Measurements from ENCODE around the gene DBH. TPM values are rescaled to one million over a fixed set of nuclear protein-coding genes. Genes with fewer than 3 reads are reported as not detected.

The DBH gene
- total RNA-seq, 1 donor from 2014 or later, result not detected

GRCh38 chr9:133638711-133639110, 2.5 kb downstream of the DBH start:
- Mint-ChIP-seq H3K4me3 (no peak overlapping the region), H3K27ac (no peak overlapping the region), H3K27me3 (no peaks in the 10 kb centered on the region), H3K9me3 (no peaks in the 10 kb centered on the region), H3K4me1 (no peaks in the 10 kb centered on the region), H3K36me3 (ENCODE audit: low read depth) (no peaks in the 10 kb centered on the region)
- intact Hi-C loops (cut with micrococcal nuclease), result no loop called here
- DNase-seq, result no peak

DNA sequence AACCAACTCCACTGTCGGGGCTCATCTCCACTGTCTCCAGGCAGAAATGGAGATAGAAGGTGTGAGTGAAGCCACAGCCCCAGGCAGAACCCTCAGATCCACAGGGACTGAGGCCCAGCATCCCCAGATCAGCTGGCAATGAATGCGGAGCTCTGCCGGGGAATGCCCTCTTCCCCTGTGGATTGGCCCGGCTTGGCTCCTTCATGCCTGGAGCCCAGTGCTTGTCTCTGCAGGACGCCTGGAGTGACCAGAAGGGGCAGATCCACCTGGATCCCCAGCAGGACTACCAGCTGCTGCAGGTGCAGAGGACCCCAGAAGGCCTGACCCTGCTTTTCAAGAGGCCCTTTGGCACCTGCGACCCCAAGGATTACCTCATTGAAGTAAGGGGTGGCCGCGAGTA, 3.5 kb downstream of the DBH start:
- Mint-ChIP-seq H3K27me3 (no peaks in the 10 kb centered on the region), H3K4me1 (no peaks in the 10 kb centered on the region), H3K9me3 (no peaks in the 10 kb centered on the region), H3K36me3 (ENCODE audit: low read depth) (no peaks in the 10 kb centered on the region), H3K27ac (no peak overlapping the region), H3K4me3 (no peak overlapping the region)
- no peak for DNase-seq
- intact Hi-C loops (cut with micrococcal nuclease), result no loop called here

DNA sequence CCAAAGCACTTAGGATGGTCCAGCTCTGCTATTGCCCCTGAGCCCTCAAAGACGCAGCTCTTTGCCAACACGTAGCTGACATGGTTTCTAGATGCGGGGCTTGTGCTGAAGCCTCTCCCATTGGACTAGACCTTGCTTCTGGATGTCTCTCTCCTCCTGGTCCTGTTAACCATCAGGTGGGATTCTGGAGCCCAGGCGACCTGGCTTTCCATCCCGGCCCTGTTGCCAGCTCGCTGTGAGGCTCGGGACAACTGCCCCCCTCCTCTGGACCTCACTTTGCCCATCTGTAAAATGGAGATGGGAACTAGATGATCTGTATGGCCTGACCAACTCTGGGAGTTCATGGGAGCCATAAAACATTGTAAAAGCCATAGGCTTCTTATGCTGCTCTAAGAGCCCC, 4.0 kb downstream of the DBH start:
- no peak overlapping the region for H3K27ac Mint-ChIP-seq
- H3K4me1 Mint-ChIP-seq, result no peaks in the 10 kb centered on the region
- no peaks in the 10 kb centered on the region for H3K9me3 Mint-ChIP-seq
- H3K36me3 Mint-ChIP-seq (ENCODE audit: low read depth), result no peaks in the 10 kb centered on the region
- no peaks in the 10 kb centered on the region for H3K27me3 Mint-ChIP-seq
- intact Hi-C loops (cut with micrococcal nuclease), result no loop called here
- DNase-seq, result no peak
- no peak overlapping the region for H3K4me3 Mint-ChIP-seq

DNA sequence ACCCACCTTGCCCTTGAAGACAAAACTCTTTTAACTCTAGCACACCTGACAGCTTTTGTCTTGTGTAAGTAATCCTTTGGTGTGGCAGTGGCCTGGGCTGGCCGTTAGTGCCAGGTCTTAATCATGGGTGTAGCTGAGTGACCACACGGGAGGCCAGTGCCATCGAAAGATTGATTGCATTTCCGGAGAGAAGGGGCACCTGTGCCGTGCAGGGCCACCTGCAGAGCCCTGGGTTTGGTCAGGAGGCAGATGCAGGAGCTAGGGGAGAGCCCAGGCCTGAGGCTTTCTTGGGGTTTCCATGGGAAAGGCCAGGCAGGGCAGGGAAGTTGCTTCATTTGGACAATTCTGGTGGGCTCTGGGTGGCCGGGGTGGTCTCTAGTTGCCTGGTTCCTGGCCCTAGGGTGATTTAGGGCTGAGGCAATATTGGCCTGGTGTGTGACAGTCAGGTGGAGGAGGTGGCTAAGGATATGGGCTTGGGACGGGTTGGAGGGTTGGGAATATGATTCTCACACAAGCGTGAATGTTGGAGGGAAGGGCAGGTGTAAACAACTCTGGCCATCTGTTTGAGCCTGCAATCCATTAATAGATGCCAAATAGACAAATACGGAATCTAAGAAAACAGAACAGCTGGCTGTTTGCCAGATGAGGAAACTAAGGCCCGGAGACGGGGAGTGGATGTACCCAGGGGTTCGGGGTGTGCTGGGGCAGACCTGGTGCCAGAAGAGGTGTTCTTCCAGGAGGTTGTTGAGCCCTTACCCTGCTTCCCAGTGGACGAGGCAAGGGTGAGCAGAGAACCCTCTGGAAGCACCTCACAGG, 4.6 kb downstream of the DBH start:
- H3K9me3 Mint-ChIP-seq, result no peaks in the 10 kb centered on the region
- no peaks in the 10 kb centered on the region for H3K4me1 Mint-ChIP-seq
- H3K27me3 Mint-ChIP-seq, result no peaks in the 10 kb centered on the region
- no peaks in the 10 kb centered on the region for H3K36me3 Mint-ChIP-seq (ENCODE audit: low read depth)
- DNase-seq, result no peak
- no peak overlapping the region for H3K27ac Mint-ChIP-seq
- H3K4me3 Mint-ChIP-seq, result no peak overlapping the region
- intact Hi-C loops (cut with micrococcal nuclease), result no loop called here

- H3K4me1 Mint-ChIP-seq, result no peaks in the 10 kb centered on the region
- H3K27ac Mint-ChIP-seq, result no peak overlapping the region
- H3K4me3 Mint-ChIP-seq, result no peak overlapping the region
- H3K9me3 Mint-ChIP-seq, result no peaks in the 10 kb centered on the region
- DNase-seq, result no peak
- no peaks in the 10 kb centered on the region for H3K36me3 Mint-ChIP-seq (ENCODE audit: low read depth)
- H3K27me3 Mint-ChIP-seq, result no peaks in the 10 kb centered on the region
- intact Hi-C loops (cut with micrococcal nuclease), result no loop called here
These were observed 5.2 kb downstream of the DBH start for GRCh38 chr9:133641396-133641655.

GRCh38 chr9:133641861-133642595, 5.9 kb downstream of the DBH start:
- intact Hi-C loops (cut with micrococcal nuclease), result no loop called here
- no peak overlapping the region for H3K27ac Mint-ChIP-seq
- DNase-seq, result no peak
- H3K4me1 Mint-ChIP-seq, result no peaks in the 10 kb centered on the region
- no peaks in the 10 kb centered on the region for H3K9me3 Mint-ChIP-seq
- H3K27me3 Mint-ChIP-seq, result no peaks in the 10 kb centered on the region
- no peak overlapping the region for H3K4me3 Mint-ChIP-seq
- H3K36me3 Mint-ChIP-seq (ENCODE audit: low read depth), result no peaks in the 10 kb centered on the region

DNA sequence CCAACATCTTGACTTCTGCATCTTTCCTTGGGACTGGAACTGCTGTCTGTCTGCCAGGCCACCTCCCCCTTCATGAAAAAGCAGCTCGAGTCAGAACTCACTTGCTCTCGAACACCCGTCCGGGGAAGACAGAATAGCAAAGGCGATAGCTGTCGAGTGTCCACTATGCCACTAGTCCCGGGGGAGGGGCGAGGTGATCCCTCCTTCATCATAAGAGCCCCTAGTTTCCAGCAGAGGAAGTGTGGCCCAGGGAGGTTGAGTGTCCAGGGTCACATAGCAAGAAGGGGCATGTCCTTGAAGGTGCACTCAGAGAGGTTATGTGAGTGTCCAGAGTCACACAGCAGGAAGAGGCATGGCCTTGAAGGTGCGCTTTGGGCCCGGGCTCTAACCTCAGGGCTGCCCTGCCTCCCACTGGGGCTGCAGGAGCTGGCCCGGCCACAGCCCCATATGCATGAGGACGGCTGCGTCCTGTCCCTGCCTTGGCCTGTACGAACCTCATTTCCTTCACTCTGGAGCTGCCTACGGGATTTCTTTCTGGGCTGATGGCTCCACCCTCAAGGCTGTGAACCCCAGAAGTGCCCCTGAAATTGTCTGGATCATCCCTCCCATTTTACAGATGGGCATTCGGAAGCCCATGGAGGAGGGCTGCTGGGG, 6.7 kb downstream of the DBH start:
- Mint-ChIP-seq H3K4me1 (no peaks in the 10 kb centered on the region), H3K27me3 (no peaks in the 10 kb centered on the region), H3K36me3 (ENCODE audit: low read depth) (no peaks in the 10 kb centered on the region), H3K9me3 (no peaks in the 10 kb centered on the region), H3K4me3 (no peak overlapping the region), H3K27ac (no peak overlapping the region)
- DNase-seq, result no peak
- intact Hi-C loops (cut with micrococcal nuclease), result no loop called here

DNA sequence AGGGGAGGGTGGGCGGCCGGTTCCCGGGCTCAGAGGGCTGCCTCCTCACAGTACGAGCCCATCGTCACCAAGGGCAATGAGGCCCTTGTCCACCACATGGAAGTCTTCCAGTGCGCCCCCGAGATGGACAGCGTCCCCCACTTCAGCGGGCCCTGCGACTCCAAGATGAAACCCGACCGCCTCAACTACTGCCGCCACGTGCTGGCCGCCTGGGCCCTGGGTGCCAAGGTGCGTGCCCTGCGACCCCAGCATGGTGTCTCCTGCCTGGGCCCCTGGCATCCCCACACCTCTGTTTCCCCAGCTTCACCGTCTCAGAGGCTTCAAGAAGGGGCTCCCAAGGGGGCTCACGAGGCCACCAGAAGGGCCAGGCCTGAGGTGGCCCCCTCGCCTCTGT, 7.2 kb downstream of the DBH start:
- DNase-seq, result no peak
- Mint-ChIP-seq H3K9me3 (no peaks in the 10 kb centered on the region), H3K4me3 (no peak overlapping the region), H3K27me3 (no peaks in the 10 kb centered on the region), H3K36me3 (ENCODE audit: low read depth) (no peaks in the 10 kb centered on the region), H3K4me1 (no peaks in the 10 kb centered on the region), H3K27ac (no peak overlapping the region)
- intact Hi-C loops (cut with micrococcal nuclease), result no loop called here

DNA sequence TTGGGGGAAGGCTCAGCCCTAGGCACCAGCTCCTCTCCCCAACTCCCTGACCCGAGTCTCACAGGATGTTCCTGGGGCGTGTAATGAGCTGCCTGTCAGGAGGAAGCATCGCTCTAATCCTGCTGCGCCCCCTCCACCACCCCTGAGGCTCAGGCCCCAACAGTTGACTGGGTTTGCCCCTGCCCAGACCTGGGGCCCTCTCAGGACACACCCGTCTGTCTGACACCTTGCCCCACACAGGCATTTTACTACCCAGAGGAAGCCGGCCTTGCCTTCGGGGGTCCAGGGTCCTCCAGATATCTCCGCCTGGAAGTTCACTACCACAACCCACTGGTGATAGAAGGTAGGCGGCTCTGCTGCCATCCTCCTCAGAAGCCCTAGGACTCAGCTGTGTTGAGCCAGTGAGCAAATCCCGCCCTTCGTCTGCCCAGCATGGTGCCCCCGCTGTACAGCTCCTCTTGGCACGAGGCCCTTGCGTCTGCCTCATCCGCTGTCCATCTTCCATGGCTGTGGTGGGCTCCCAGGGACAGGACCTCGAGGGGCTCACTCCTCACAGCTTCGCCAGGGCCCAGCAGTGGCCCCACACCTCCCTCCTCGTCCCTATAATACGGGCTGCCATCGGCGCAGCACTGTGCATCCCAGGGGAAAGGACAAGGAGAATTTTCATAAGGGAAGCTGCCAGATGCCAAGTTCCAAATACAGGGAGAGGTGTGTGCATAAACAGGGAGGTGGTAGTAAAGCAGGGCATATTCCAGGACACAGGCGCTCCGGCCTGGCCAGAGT, 8.0 kb downstream of the DBH start:
- Mint-ChIP-seq H3K4me3 (no peak overlapping the region), H3K36me3 (ENCODE audit: low read depth) (no peaks in the 10 kb centered on the region), H3K27ac (no peak overlapping the region), H3K9me3 (no peaks in the 10 kb centered on the region), H3K4me1 (no peaks in the 10 kb centered on the region), H3K27me3 (peaks cover 2% of the 10 kb centered on the region)
- intact Hi-C loops (cut with micrococcal nuclease), result no loop called here
- DNase-seq, result no peak

DNA sequence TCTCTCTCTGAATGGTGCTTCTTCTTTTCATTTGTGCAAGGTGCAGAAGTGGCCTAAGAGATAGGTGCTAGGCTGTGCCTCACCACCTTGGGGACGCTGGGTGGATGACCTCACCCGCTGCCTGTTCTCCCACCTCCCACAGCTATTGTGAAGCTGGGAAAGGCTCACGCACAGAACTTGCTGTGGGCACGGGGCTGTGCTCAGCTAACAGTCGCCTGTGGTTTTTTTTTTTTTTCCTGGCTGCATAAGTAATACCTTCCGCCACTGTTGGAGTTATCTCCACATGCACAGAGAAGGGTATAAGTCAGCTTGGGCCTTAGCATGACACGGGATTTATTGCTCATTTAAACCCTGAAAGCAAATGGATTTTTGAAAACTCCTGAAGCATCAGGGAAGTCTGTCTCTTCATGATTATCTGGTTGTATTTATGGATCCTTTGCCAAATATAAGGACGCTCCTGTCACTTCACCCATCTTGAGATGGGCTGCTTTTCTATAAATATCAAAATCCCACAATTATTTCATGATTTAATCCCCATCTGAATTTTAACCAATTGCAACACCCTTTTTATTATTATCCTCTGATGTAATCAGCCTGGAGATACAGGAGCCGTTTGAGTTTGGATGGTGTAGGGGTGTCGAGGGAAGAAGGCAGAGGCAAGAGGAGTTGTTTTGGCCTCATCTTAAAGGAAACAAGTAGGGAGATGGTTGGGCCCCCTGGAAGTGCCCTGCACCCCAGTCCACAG, 9.0 kb downstream of the DBH start:
- Mint-ChIP-seq H3K4me3 (no peak overlapping the region), H3K27ac (no peak overlapping the region), H3K9me3 (no peaks in the 10 kb centered on the region), H3K36me3 (ENCODE audit: low read depth) (no peaks in the 10 kb centered on the region), H3K27me3 (peaks cover 2% of the 10 kb centered on the region), H3K4me1 (no peaks in the 10 kb centered on the region)
- intact Hi-C loops (cut with micrococcal nuclease), result no loop called here
- DNase-seq, result no peak

DNA sequence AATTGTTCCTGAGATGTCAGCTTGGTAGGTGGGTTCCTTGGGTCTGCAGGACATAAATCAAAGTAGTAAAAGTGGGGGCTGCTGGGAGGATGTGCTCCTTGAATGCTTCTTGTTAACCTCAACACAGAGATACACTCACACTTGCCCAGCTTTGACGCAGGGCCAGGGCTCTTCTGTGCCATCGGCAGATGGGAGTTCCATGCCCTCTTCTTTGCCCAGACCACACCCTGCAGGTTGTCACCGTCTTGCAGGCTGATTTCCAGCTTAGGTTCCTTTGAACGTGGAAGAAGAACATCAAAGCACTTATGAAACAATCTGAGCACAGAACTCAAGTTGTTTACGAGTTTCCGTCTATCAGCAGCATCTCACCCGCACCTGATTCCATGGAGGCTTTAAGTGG, 11.0 kb downstream of the DBH start:
- Mint-ChIP-seq H3K27ac (no peak overlapping the region), H3K27me3 (peaks cover 2% of the 10 kb centered on the region), H3K4me1 (no peaks in the 10 kb centered on the region), H3K9me3 (no peaks in the 10 kb centered on the region), H3K36me3 (ENCODE audit: low read depth) (no peaks in the 10 kb centered on the region), H3K4me3 (no peak overlapping the region)
- intact Hi-C loops (cut with micrococcal nuclease), result no loop called here
- no peak for DNase-seq

DNA sequence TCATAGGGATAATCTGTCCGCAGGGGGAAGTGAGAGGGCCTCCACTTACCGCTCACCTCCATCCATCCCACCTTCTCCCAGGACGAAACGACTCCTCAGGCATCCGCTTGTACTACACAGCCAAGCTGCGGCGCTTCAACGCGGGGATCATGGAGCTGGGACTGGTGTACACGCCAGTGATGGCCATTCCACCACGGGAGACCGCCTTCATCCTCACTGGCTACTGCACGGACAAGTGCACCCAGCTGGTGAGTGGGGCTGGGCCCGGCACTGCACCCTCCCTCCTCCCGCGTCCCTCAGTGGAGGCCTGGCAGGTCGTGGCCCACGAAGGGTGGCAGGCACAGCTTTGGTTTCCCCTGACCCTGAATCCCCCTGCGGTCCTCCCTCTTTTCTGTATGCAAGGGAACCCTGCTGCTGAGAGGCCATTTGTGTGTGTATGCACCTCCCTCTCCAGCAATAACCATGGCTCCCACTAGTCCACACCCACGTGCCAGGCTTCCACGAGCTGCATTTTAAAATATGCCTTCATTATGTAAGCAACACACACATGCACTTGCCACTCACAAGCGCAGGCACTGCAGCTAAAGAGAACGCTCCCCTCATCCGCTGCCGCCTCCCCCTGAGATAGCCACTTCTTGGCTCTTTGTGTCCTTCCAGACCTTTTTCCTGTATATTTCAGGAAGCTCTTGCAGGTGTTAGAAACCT, 11.8 kb downstream of the DBH start:
- Mint-ChIP-seq H3K9me3 (no peaks in the 10 kb centered on the region), H3K27ac (no peak overlapping the region), H3K4me1 (no peaks in the 10 kb centered on the region), H3K4me3 (no peak overlapping the region), H3K36me3 (ENCODE audit: low read depth) (no peaks in the 10 kb centered on the region), H3K27me3 (peaks cover 2% of the 10 kb centered on the region)
- DNase-seq, result no peak
- intact Hi-C loops (cut with micrococcal nuclease), result no loop called here

DNA sequence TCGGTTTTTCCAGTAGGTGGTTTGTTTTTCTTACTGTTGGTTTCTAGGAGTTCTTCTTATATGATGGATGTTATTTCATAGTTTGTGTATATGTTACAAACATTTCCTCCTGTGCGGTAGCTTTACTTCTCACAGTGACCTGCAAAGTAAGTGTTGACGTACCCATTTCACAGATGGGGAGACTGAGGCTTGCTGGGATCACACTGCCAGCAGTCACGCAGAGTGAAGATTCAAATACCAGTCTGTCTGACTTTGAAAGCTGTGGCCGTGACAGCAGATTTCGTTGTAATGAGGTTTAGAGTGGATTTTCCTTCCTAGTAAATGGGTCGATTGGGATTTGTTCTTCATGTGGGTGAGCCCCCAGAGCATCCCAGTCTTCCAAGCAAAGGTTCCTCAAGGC, 13.0 kb downstream of the DBH start:
- Mint-ChIP-seq H3K36me3 (ENCODE audit: low read depth) (no peaks in the 10 kb centered on the region), H3K27ac (no peak overlapping the region), H3K4me3 (no peak overlapping the region), H3K9me3 (no peaks in the 10 kb centered on the region), H3K27me3 (peaks cover 2% of the 10 kb centered on the region), H3K4me1 (no peaks in the 10 kb centered on the region)
- intact Hi-C loops (cut with micrococcal nuclease), result no loop called here
- DNase-seq, result no peak
